Activated naive CD4-positive, alpha-beta T cell treated with anti-CD3 and anti-CD28 coated beads, Interleukin-2, amount 50 U/mL, for 16 hours (primary cell): Measurements from ENCODE around the gene SYCP1.
"Not testable (repeated sequence)": the region's sequence is repeated elsewhere in the genome, so short reads cannot be mapped to it uniquely, and the experiment has no call there.

Experiments
- DNase-seq: peaks from one replicate; pipeline ENCODE4 v3.0.0-alpha.2; 2020

SYCP1 gene

DNA sequence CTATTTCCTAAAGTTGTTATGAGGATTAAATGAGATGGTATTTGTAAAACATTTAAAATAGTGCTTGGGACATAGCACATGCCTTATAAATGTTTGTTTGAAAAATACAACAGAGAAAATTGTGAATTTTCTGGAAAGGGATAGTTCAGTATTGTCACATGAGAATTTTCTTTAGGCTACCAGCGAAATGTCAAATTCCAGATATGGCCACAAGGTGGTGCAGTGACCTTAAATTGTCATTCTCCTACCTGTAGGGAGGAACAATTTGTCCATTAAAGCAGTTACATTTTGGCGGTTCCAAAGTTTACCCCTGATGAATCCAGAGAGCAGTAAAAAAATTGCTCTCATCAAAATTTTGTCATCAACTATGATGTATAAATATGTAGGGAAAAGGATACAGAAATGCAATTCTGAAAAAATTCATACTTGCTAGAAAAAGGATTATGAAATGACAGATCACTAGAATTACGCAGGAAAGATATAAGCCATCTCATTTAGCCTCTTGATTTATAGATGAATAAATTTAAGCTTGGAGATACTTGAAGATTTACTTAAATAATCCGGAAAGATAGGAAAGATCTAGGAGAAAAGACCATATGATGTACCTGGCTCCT lies 124.7 kb downstream of the SYCP1 start:
- DNase-seq, result peak; percentile 65

GRCh38 chr1:114982251-114982650 lies 127.6 kb downstream of the SYCP1 start:
- no peak for DNase-seq

GRCh38 chr1:114986286-114986685 lies 131.6 kb downstream of the SYCP1 start:
- no peak for DNase-seq

DNA sequence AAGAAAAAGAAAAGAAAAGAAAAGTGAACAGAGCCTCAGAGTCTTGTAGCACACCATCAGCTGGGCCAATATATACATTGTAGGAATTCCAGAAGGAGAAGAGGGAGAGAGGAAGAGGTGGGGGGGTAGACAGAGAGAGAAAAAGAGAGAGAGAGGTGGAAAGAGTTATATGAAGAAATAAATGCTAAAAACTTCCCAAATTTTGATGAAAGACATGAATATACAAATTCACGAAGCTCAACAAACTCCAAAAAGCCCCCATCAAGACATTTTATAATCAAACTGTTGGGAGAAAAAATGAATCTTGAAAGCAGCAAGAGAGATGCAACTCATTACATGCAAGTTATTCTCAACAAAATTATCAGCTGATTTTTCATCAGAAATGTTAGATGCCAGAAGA lies 133.4 kb downstream of the SYCP1 start:
- DNase-seq, result no peak

DNA sequence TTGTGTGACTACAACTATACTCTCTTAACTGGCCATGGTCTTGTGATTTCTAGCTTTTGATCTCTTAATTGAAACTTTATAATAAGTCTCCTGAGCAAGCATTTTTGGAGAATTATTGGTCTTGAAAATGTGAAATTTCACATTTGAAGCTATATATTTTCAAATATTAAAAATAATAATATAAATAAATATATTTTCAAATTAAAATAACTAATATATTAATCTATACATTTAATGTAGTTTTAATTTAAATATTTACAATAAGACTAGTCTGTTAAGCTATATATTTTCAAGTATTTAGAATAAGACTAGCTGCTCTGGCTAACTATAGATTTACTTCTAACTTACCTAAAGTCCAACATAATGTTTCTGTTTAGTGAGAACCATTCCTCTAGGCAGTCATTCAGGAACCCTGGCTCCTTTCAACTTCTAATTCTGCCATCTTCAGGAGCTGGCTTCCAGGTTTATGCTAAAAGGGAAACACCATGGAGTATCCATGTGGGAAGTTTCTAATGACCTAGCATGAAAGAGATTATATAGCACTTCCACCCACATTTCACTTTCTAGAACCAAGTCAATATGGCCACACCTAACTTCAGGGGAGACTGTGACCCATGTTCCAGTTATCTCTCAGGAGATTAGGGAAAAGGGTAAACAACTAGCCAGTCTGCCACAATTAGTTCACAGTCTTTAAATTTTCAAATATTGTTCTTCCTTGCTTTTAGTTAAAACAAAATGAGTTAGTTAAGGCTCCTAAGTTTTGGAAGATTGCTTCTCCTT lies 143.0 kb downstream of the SYCP1 start:
- DNase-seq, result no peak

DNA sequence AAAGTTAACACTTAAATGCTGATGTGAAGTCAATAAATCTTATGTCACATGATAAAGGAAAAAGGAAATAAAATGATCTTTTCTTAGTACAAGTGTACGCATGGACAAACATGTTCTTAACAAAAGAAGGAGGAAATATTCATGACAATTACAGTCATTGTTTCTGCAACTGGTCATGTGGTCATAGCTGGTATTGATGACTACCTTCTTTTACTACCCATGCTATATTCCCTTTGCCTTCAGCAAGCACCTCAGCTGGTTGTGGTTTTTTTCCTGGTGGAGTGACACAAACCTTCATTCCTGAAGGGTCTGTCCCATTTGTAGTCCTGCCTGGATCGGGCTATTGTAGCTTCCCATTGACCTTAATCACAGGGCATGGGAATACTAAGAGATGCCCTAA lies 151.5 kb downstream of the SYCP1 start:
- DNase-seq, result no peak

- no peak for DNase-seq
These were observed 157.3 kb downstream of the SYCP1 start for GRCh38 chr1:115012006-115012405.

DNA sequence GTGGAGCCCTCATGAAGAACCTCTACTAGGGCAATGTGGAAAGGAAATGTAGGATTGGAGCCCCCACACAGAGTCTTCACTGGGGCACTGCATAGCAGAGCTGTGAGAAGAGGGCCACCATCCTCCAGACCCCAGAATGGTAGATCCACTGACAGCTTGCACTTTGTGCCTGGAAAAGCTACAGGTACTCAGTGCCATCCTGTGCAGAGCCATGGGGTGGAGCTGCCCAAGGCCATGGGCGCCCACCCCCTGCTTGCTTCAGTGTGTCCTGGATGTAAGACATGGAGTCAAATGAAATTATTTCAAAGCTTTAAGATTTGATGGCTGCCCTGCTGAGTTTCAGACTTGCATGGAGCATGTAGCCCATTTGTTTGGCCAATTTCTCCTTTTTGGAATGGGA lies 157.8 kb downstream of the SYCP1 start:
- DNase-seq, result no peak

- no peak for DNase-seq
These were observed 159.1 kb downstream of the SYCP1 start for GRCh38 chr1:115013792-115014191.

GRCh38 chr1:115019549-115019948 lies 164.9 kb downstream of the SYCP1 start:
- DNase-seq, result not testable (repeated sequence)

DNA sequence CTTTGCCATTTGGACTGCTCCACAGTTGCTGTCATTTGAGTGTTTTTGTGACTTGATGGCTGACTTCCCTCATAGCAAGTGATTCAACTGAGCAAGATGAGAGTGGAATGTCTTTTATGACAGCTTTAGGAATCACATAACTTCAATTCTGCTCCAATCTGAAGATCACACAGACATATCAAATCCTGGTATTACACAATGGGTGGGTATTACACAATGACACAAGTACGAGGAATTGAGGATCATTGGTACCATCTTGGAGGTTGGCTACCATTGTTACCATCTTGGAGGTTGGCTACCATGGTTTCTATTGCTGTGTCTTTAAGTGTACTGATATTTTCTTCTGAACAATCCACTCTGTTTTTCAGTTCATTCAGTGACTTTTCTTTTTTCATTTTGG lies 166.5 kb downstream of the SYCP1 start:
- DNase-seq, result no peak

- no peak for DNase-seq
These were observed 168.9 kb downstream of the SYCP1 start for GRCh38 chr1:115023593-115023992.

GRCh38 chr1:115029526-115029925 lies 174.9 kb downstream of the SYCP1 start, which contains the start of gene TSHB:
TSHB (plus strand) TSS chr1:115029826; CDS start chr1:115033363, 3,537 bp downstream.
- DNase-seq, result no peak

- no peak for DNase-seq
These were observed 176.9 kb downstream of the SYCP1 start for GRCh38 chr1:115031595-115031994.

DNA sequence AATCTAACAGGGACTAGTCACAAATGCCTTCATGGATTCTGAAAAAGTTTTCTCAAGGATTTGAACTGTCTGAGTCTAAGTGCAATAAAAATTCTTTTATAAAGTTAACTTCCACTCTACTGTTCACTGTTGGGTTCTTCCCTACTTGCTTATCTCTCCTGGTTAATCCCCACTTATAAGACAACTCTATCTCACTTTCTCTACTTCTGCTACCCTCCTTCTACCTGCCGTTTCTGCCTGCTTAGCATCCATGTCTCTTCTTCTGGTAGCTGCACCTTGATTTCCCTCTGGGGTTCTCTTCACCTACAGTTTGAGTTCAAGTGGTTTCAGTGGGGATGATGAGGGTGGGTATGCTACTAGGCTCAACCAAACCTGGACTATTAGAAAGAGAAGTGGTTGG lies 181.0 kb downstream of the SYCP1 start:
- DNase-seq, result no peak

DNA sequence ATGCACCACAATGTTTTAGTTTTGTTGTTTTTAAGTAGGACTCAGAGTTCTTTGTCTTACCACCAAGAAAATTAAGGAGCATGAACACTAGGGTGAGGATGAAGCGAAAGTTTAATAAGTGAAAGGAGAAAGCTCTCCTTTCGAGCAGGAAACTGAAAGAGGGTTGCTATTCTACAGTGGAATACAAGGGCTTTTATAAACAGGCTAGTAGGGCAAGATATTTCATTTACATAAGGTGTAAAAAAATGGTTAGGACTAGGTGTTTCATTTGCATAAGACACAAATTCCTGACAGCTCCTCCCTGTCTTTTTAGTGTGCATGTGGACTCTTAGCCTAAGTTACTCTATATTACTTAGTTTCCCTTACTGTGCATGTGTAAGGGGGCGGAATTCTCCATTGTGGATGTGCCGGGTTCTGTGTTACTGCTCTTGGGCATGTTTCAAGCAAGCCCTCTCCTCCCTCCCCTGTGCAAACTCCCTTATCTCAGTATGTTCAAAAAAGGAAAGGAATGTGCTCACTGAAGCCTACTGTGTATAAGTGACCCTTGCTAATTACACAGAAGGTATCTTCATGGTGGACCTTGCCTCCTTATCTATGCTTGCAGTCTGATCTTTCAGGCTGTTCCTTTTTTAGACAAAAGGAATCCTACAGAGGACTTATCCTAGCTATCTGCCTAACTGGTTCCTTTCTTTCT lies 182.3 kb downstream of the SYCP1 start:
- DNase-seq, result no peak

DNA sequence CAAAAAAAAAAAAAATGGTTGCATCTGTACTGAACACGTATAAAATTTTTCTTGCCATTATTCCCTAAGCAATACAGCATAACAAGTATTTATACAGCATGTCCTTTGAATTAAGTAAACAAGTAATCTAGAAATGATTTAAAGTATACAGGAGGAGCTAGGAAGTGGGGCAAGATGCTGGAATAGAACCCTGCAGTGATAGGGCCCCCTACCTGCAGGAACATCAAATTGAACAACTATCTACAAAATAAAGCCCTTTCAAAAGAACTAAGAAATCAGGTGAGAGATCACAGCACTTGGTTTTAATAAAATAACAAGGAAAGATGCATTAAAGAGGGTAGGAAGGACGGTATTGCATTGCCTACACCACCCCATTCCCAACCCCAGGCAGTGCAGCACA lies 185.8 kb downstream of the SYCP1 start:
- DNase-seq, result no peak

GRCh38 chr1:115041654-115042053 lies 187.0 kb downstream of the SYCP1 start:
- DNase-seq, result no peak
